Colonic mucosa (tissue), 4 donors: ENCODE measurements around the gene CXCL16. TPM values are rescaled to one million over a fixed set of nuclear protein-coding genes. Genes with fewer than 3 reads are reported as not detected.
"Not testable (repeated sequence)": the region's sequence is repeated elsewhere in the genome, so short reads cannot be mapped to it uniquely, and the experiment has no call there.

ENCODE experiments used
- DNase-seq: peaks from one replicate; pipeline ENCODE4 v3.0.0-alpha.2; 2020
- H3K27ac ChIP-seq: fragments of 200-600 bp; one replicate; pipeline ENCODE4 v1.8.0; 2021
- H3K27me3 ChIP-seq: fragments of 200-600 bp; one replicate; pipeline ENCODE4 v1.8.0; 2021
- H3K36me3 ChIP-seq: fragments of 200-600 bp; one replicate; pipeline ENCODE4 v1.8.0; 2021
- H3K4me1 ChIP-seq: fragments of 200-600 bp; one replicate; pipeline ENCODE4 v1.8.0; 2021; ENCODE audit warnings: mild to moderate bottlenecking
- H3K4me3 ChIP-seq: fragments of 200-600 bp; one replicate; pipeline ENCODE4 v1.8.0; 2021
- H3K9ac ChIP-seq, 2 donors: one replicate each; pipeline ENCODE4 v1.7.0; 2013; ENCODE audit warnings: control low read depth in 2 of 2, low read depth in 2 of 2, low read length in 2 of 2
- H3K9me3 ChIP-seq: fragments of 200-600 bp; one replicate; pipeline ENCODE4 v1.8.0; 2021
- CTCF ChIP-seq: fragments of 200-600 bp; IDR thresholded peaks from one replicate; pipeline ENCODE4 v1.8.0; 2022; ENCODE audit warnings: antibody characterized with exemption, mild to moderate bottlenecking
- intact Hi-C: fragments of 100-400 bp; cut with DNase I; formaldehyde crosslinking; loops from one replicate; pipeline ENCODE4 v1.14.1; 2022
- total RNA-seq, 2 donors: library from RNA; stranded (reverse); fragmentation: NEBNext Ultra II Directional in 1 of 2; extraction: Animal tissue kit (Norgen Biotek cat#: 25700) in 1 of 2; gene quantifications; one replicate each; pipeline ENCODE4 v1.2.1, GENCODE V29; 2021
- donor health status: healthy.
- donor health status: DM: no; HTN: no; CAD: no.
- donor health status: DM: no; HTN: no; CAD: no.

Gene CXCL16
- total RNA-seq, 2 donors from 2014 or later = 41.8 to 44.1 TPM

DNA sequence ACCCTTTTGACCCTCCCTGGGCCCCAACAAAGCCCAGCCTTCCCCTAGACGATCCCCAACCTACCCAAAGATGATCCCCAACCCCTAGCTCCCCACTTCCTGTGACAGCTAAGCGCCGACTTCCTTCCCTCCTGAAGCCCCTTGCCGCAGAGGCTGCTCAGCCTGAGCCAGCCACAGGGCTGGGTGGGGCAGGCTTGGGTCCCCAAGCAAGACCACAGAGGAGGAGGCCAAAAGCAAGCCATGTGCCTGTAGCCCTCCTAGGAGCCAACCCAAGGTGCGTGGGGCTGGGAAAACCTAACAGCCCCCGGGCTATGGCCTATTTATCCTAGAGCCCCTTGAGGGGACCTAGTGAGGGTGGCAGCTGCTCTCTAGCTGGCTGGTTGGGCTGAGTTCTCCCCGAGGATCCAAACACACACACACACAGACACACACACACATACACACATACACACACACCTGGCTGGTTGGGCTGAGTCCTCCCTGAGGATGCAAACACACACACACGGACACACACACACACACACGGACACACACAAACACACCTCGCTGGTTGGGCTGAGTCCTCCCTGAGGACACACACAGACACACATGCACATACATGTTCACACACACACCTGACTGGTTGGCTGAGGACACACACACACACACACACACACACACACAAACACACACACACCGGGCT lies 24.5 kb downstream of the CXCL16 start:
- H3K4me3 ChIP-seq = no peak overlapping the region
- no peaks in the 10 kb centered on the region for H3K36me3 ChIP-seq
- H3K9ac ChIP-seq = peak overlapping the region in 1 of 2 donors; percentile 44
- no peak for TF ChIP-seq CTCF
- H3K9me3 ChIP-seq = no peaks in the 10 kb centered on the region
- intact Hi-C loops = no loop called here
- no peak for DNase-seq
- H3K27ac ChIP-seq = peak overlapping the region; percentile 27
- H3K27me3 ChIP-seq = no peaks in the 10 kb centered on the region
- peaks cover 15% of the 10 kb centered on the region for H3K4me1 ChIP-seq

DNA sequence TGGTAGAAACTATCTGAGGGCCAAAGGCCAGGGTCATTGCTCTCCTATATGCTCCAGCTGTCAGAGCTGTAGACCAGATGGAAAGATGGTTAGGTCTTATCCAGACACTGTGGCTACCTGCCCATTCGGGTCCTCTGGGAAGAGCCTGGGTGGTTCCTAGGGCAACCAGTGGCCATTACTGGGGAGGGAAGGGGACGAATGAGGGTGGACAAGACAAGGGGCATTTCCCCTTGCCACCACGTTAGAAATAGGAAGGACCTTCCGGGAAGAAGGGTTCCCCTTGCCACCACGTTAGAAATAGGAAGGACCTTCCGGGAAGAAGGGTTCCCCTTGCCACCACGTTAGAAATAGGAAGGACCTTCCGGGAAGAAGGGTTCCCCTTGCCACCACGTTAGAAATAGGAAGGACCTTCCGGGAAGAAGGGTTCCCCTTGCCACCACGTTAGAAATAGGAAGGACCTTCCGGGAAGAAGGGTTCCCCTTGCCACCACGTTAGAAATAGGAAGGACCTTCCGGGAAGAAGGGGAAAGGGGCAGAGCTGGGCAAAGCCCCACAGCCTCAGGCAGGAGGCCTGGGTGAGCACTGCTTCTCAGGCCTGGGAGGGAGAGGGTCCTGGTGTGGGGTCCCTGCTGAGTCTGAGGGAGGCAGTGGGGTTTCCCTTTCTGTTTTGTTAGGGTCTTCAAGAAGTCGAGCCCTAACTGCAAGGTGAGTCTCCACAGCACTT lies 25.2 kb downstream of the CXCL16 start:
- H3K36me3 ChIP-seq, H3K27me3 ChIP-seq, DNase-seq, intact Hi-C loops, H3K4me3 ChIP-seq, H3K9me3 ChIP-seq, H3K9ac ChIP-seq: not testable (repeated sequence)
- peak overlapping the region; percentile 27 for H3K27ac ChIP-seq
- peaks cover 15% of the 10 kb centered on the region for H3K4me1 ChIP-seq

- intact Hi-C loops = no loop called here
These were observed 27.2 kb downstream of the CXCL16 start for GRCh38 chr17:4712526-4712925.

GRCh38 chr17:4711661-4712181 lies 28.0 kb downstream of the CXCL16 start:
- H3K9me3 ChIP-seq = no peaks in the 10 kb centered on the region
- intact Hi-C loops = no loop called here
- peak overlapping the region in 1 of 2 donors; percentile 81 for H3K9ac ChIP-seq
- DNase-seq = peak; percentile 82
- H3K4me3 ChIP-seq = peak overlapping the region; percentile 66
- H3K36me3 ChIP-seq = no peaks in the 10 kb centered on the region
- H3K4me1 ChIP-seq = peaks cover 15% of the 10 kb centered on the region
- H3K27me3 ChIP-seq = no peaks in the 10 kb centered on the region
- peak overlapping the region; percentile 82 for H3K27ac ChIP-seq
- TF ChIP-seq CTCF = no peak

More at GRCh38 chr17:4712526-4712925, 27.2 kb downstream of the CXCL16 start:
- H3K4me3 ChIP-seq = no peak overlapping the region
- H3K36me3 ChIP-seq = no peaks in the 10 kb centered on the region
- TF ChIP-seq CTCF = no peak
- H3K9me3 ChIP-seq = no peaks in the 10 kb centered on the region
- peak; percentile 67 for DNase-seq
- peak overlapping the region; percentile 82 for H3K27ac ChIP-seq
- peaks cover 15% of the 10 kb centered on the region for H3K4me1 ChIP-seq
- peak overlapping the region in 1 of 2 donors; percentile 81 for H3K9ac ChIP-seq
- no peaks in the 10 kb centered on the region for H3K27me3 ChIP-seq

DNA sequence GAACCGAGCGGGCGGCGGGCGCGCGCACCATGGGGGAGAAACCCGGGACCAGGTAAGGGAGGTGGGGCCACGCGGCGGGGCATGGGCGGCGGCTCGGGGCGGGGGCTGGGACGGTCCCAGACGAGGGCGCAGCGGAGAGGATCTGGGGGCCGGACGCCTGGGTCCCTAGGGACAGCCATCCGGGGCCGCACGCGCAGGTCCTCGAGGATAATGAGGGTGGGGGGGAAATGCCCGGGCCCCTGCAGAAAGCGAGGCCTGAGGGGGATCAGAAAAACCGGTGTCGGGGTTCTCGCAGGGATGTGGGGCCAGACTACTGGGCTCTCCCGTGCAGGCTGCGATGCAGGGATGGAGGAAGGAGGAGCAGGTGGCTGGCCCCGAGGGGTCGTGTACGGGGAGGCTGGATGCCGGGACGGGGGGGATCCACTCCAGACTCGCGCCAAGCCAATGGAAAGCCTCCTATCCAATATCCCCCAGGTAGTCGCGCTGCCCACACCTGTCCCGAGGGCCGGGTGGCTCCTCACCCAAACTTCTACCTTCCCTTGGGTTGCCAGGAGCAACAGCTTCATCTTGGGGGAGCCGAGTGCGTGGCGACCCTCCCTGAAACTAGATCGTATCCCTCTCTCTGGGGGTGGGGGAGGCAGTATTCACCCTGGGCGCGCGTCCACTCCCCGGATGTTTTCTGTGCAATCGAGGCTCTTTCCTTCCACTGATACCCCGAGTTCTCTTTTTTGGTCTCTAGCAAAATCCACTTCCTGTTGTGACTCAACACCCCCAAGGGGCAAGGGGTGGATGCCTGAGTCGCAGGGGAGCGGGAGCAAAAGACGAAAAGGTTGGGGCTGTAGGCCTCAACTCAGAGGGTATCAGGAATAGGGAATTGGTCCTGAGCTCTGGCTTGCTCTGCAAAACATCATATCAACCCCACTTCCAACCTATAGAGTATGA lies 28.8 kb downstream of the CXCL16 start:
- H3K4me3 ChIP-seq = peak overlapping the region; percentile 66
- H3K27ac ChIP-seq = peak overlapping the region; percentile 82
- peak; percentile 40 for DNase-seq
- H3K36me3 ChIP-seq = no peaks in the 10 kb centered on the region
- intact Hi-C loops = no loop called here
- TF ChIP-seq CTCF = no peak
- no peaks in the 10 kb centered on the region for H3K27me3 ChIP-seq
- no peaks in the 10 kb centered on the region for H3K9me3 ChIP-seq
- H3K4me1 ChIP-seq = peaks cover 15% of the 10 kb centered on the region
- peak overlapping the region; percentile 73 to 81 for H3K9ac ChIP-seq
